Suprapubic skin (tissue), 4 donors: ENCODE results near the gene SOSTDC1.

Experiments
- EP300 ChIP-seq: sonication (generic); formaldehyde crosslinking; IDR thresholded peaks from one replicate; pipeline ENCODE4 v1.6.1; 2017; ENCODE audit warnings: antibody characterized with exemption
- POLR2A ChIP-seq, 2 donors: fragments of 450-650 bp; IDR thresholded peaks; one replicate each; pipeline ENCODE4 v1.6.1; 2017; ENCODE audit warnings: antibody characterized with exemption in 2 of 2, mild to moderate bottlenecking in 2 of 2, moderate library complexity in 2 of 2
- POLR2AphosphoS5 ChIP-seq, 3 donors: sonication (generic); formaldehyde crosslinking; IDR thresholded peaks; one replicate each; pipeline ENCODE4 v1.6.1; 2017; ENCODE audit warnings: antibody characterized with exemption in 3 of 3
- TF ChIP-seq, protein P1 (sequence below), 2 donors: fragments of 200-600 bp in 1 of 2; fragments of 450-650 bp in 1 of 2; sonication (generic) in 1 of 2; IDR thresholded peaks; one replicate each; pipeline ENCODE4 v1.5.1; 2016 to 2019; ENCODE audit warnings: antibody characterized with exemption in 2 of 2, mild to moderate bottlenecking in 1 of 2, moderate library complexity in 1 of 2

DNA sequence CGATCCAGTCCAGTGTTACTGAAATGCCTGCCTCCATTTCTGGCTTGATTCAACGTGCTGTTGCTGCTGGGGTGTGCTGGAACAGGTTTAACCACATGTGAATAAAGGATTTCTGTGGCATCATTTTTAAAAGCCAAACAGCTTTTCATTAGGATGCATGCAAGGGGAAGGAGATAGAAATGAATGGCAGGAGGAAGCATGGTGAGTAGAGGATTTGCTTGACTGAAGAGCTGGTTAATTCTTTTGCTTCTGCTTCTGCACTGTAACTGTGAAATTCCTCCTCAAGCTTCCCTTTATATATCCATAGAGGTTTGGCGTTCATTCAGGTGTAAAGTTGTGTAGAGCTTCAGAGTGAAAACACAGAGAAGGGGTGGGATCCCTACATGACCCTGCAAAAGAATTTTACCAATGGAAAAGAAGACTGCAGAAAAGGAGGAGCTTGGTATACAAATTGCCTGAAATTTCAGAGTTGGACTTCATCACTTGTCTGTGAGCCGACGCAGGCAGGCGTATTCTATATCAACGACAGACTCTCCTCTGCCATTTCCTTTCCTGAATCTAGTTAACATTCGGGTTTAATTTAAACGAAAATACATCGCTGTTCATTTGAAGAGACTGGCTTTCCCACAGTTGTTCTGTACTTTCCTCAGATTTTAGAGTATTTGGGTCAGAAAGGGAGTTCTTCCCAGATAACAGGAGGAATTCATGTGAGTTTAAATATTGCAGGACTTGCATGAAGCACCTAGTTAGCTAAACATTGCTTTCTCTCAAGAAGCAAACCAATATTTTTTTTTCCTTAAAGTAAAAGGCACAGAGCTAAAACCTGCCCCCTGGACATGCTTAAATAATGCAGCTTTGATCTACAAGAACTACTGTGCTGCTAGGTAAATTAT is at the start of gene SOSTDC1:
- TF ChIP-seq EP300 (no peak), POLR2A (IDR thresholded peaks at IDR 0.05) (no peak), POLR2AphosphoS5 (IDR thresholded peaks at IDR 0.05) (no peak)
- TF ChIP-seq, protein P1, sequence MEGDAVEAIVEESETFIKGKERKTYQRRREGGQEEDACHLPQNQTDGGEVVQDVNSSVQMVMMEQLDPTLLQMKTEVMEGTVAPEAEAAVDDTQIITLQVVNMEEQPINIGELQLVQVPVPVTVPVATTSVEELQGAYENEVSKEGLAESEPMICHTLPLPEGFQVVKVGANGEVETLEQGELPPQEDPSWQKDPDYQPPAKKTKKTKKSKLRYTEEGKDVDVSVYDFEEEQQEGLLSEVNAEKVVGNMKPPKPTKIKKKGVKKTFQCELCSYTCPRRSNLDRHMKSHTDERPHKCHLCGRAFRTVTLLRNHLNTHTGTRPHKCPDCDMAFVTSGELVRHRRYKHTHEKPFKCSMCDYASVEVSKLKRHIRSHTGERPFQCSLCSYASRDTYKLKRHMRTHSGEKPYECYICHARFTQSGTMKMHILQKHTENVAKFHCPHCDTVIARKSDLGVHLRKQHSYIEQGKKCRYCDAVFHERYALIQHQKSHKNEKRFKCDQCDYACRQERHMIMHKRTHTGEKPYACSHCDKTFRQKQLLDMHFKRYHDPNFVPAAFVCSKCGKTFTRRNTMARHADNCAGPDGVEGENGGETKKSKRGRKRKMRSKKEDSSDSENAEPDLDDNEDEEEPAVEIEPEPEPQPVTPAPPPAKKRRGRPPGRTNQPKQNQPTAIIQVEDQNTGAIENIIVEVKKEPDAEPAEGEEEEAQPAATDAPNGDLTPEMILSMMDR (IDR thresholded peaks at IDR 0.05), result no peak
